Testis (tissue), 3 donors: ENCODE measurements around the gene COL6A1. TPM values are rescaled to one million over a fixed set of nuclear protein-coding genes. Genes with fewer than 3 reads are reported as not detected.
A peak's percentile ranks its signal among the peaks of the same experiment; 100 is the strongest.

Experiments used
- DNase-seq: peaks from one replicate; pipeline ENCODE4 v3.0.0-alpha.2; 2019
- H3K27ac ChIP-seq, 2 donors: fragments of 200-600 bp; sonication (generic); one replicate each; pipeline ENCODE4 v1.5.1; 2019
- H3K27me3 ChIP-seq: fragments of 200-600 bp; sonication (generic); one replicate; pipeline ENCODE4 v1.5.1; 2019
- H3K36me3 ChIP-seq: fragments of 200-600 bp; sonication (generic); one replicate; pipeline ENCODE4 v1.5.1; 2017; ENCODE audit warnings: low read depth; ENCODE audit errors: missing control alignments
- H3K4me1 ChIP-seq: fragments of 200-600 bp; sonication (generic); one replicate; pipeline ENCODE4 v1.5.1; 2019
- H3K4me3 ChIP-seq, 2 donors: fragments of 200-600 bp; sonication (generic); one replicate each; pipeline ENCODE4 v1.5.1; 2017 to 2019
- H3K9me3 ChIP-seq: fragments of 200-600 bp; sonication (generic); one replicate; pipeline ENCODE4 v1.5.1; 2017
- POLR2A ChIP-seq: fragments of 450-650 bp; IDR thresholded peaks from one replicate; pipeline ENCODE4 v1.6.1; 2017; ENCODE audit warnings: antibody characterized with exemption, mild to moderate bottlenecking, moderate library complexity
- WGBS, 2 donors: methylation state at CpG; one replicate each; pipeline ENCODE4 v1.1.5; 2018; 5-methylcytosine and 5-hydroxymethylcytosine counted together
- intact Hi-C: fragments of 100-400 bp; cut with DNase I; formaldehyde crosslinking; loops from one replicate; pipeline ENCODE4 v1.15.1; 2023; ENCODE audit warnings: low total_unique reads
- polyA plus RNA-seq: library from polyadenylated mRNA; stranded (reverse); fragments of 350-450 nt; fragmentation: Illumina TruSeq; extraction: RNeasy Lipid Tissue Mini Kit (QIAGEN cat#74804); gene quantifications from one replicate; pipeline ENCODE4 v1.2.3, GENCODE V29; 2014; ENCODE audit warnings: low read depth, low replicate concordance; ENCODE audit not compliant: insufficient read depth
- total RNA-seq, 2 donors: library from RNA; depleted of rRNA; stranded (reverse); fragments of >200 nt; gene quantifications; one replicate each; pipeline ENCODE4 v1.2.3, GENCODE V29; 2016
- TF ChIP-seq, protein P1 (sequence below), 3 experiments: fragments of 450-650 bp in 2 of 3; fragments of 200-600 bp in 1 of 3; sonication (generic) in 1 of 3; IDR thresholded peaks; one replicate each; pipeline ENCODE4 v1.5.1; 2016 to 2019; ENCODE audit warnings: antibody characterized with exemption in 3 of 3, mild to moderate bottlenecking in 2 of 3, moderate library complexity in 1 of 3

Gene COL6A1
- total and polyA plus RNA-seq, 3 donors from 2014 or later = 166 to 197 (median 178) TPM

- Histone ChIP-seq H3K27me3 (no peaks in the 10 kb centered on the region), H3K4me1 (peaks cover 4% of the 10 kb centered on the region), H3K4me3 (no peak overlapping the region), H3K27ac (no peak overlapping the region), H3K9me3 (no peaks in the 10 kb centered on the region), H3K36me3 (no peaks in the 10 kb centered on the region)
- DNase-seq = no peak
- intact Hi-C loops = no loop called here
- WGBS, 2 donors = 89 to 95% methylated on average over 25 to 29 of the region's 29 CpGs
- no peak for TF ChIP-seq POLR2A
- TF ChIP-seq, protein P1, sequence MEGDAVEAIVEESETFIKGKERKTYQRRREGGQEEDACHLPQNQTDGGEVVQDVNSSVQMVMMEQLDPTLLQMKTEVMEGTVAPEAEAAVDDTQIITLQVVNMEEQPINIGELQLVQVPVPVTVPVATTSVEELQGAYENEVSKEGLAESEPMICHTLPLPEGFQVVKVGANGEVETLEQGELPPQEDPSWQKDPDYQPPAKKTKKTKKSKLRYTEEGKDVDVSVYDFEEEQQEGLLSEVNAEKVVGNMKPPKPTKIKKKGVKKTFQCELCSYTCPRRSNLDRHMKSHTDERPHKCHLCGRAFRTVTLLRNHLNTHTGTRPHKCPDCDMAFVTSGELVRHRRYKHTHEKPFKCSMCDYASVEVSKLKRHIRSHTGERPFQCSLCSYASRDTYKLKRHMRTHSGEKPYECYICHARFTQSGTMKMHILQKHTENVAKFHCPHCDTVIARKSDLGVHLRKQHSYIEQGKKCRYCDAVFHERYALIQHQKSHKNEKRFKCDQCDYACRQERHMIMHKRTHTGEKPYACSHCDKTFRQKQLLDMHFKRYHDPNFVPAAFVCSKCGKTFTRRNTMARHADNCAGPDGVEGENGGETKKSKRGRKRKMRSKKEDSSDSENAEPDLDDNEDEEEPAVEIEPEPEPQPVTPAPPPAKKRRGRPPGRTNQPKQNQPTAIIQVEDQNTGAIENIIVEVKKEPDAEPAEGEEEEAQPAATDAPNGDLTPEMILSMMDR (IDR thresholded peaks at IDR 0.05) = no peak
Measured at GRCh38 chr21:45987121-45987711, 5.6 kb downstream of the COL6A1 start.

- no peaks in the 10 kb centered on the region for H3K27me3 ChIP-seq
- peak; percentile 72 for DNase-seq
- H3K4me3 ChIP-seq = no peak overlapping the region
- H3K4me1 ChIP-seq = no peaks in the 10 kb centered on the region
- H3K27ac ChIP-seq = peak overlapping the region in 1 of 2 donors; percentile 71
- no peaks in the 10 kb centered on the region for H3K9me3 ChIP-seq
- TF ChIP-seq POLR2A = no peak
- TF ChIP-seq, protein P1 (IDR thresholded peaks at IDR 0.05) = no peak
- H3K36me3 ChIP-seq = no peaks in the 10 kb centered on the region
- WGBS, 2 donors = 58 to 60% methylated on average over 23 to 32 of the region's 36 CpGs
- intact Hi-C loops = no loop called here
Measured at GRCh38 chr21:45988366-45989347, 7.1 kb downstream of the COL6A1 start.

- DNase-seq = peak; percentile 9
- Histone ChIP-seq H3K27ac (peak overlapping the region in 1 of 2 donors; percentile 71), H3K4me3 (no peak overlapping the region), H3K36me3 (no peaks in the 10 kb centered on the region), H3K27me3 (no peaks in the 10 kb centered on the region), H3K9me3 (no peaks in the 10 kb centered on the region), H3K4me1 (no peaks in the 10 kb centered on the region)
- TF ChIP-seq, protein P1 (IDR thresholded peaks at IDR 0.05) = no peak
- TF ChIP-seq POLR2A = no peak
- intact Hi-C loops = no loop called here
- 79 to 96% methylated on average over 5 to 32 of the region's 32 CpGs for WGBS, 2 donors
Measured at GRCh38 chr21:45989355-45990048, 7.9 kb downstream of the COL6A1 start.

DNA sequence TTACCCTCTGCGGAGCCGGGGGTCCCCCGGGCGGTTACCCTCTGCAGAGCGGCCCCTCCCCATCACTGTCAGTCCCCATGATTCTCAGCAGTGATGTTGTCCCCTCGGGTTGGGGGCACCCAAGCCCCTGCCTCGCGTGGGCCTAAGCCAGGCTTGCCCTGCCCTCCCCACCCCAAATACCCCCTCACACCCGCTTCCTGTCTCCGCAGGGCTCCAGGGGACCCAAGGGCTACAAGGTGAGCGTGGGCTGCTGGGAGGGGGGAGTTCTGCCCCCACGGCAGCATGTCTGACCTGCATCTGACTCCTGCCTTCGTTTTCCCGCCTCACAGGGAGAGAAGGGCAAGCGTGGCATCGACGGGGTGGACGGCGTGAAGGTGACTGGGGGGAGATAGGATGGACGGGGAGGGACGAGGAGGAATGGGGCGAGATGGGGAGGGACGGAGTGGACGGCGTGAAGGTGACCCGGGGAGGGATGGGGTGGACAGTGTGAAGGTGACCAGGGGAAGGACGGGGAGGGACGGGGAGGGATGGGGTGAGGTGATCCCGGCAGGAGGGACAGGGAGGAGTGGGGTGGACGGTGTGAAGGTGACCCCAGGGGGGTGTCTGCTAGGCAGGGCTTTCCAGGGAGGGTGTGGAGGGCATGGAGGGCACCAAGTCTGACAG is 8.6 kb downstream of the COL6A1 start:
- Histone ChIP-seq H3K36me3 (no peaks in the 10 kb centered on the region), H3K27me3 (no peaks in the 10 kb centered on the region), H3K4me1 (no peaks in the 10 kb centered on the region), H3K4me3 (no peak overlapping the region), H3K9me3 (no peaks in the 10 kb centered on the region), H3K27ac (no peak overlapping the region)
- intact Hi-C loops = no loop called here
- WGBS, 2 donors = 88% methylated on average over 19 to 28 of the region's 30 CpGs
- no peak for TF ChIP-seq POLR2A
- TF ChIP-seq, protein P1 (IDR thresholded peaks at IDR 0.05) = no peak
- DNase-seq = no peak
